ENCODE data around the gene HOXA2.

GRCh38 chr7:27105301-27106031, 3.0 kb upstream of the HOXA2 start:
- TF ChIP-seq, protein P1, sequence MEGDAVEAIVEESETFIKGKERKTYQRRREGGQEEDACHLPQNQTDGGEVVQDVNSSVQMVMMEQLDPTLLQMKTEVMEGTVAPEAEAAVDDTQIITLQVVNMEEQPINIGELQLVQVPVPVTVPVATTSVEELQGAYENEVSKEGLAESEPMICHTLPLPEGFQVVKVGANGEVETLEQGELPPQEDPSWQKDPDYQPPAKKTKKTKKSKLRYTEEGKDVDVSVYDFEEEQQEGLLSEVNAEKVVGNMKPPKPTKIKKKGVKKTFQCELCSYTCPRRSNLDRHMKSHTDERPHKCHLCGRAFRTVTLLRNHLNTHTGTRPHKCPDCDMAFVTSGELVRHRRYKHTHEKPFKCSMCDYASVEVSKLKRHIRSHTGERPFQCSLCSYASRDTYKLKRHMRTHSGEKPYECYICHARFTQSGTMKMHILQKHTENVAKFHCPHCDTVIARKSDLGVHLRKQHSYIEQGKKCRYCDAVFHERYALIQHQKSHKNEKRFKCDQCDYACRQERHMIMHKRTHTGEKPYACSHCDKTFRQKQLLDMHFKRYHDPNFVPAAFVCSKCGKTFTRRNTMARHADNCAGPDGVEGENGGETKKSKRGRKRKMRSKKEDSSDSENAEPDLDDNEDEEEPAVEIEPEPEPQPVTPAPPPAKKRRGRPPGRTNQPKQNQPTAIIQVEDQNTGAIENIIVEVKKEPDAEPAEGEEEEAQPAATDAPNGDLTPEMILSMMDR (IDR thresholded peaks at IDR 0.05; ENCODE audit: insufficient read depth, low read length, poor library complexity, severe bottlenecking) = no peak
- TF ChIP-seq EZH2phosphoT487 (conservative IDR thresholded peaks at IDR 0.05; ENCODE audit: low read length) = no peak

Measured in SU-DHL-6 (cell line).